ENCODE measurements around the gene MACROD2.

Gene MACROD2

DNA sequence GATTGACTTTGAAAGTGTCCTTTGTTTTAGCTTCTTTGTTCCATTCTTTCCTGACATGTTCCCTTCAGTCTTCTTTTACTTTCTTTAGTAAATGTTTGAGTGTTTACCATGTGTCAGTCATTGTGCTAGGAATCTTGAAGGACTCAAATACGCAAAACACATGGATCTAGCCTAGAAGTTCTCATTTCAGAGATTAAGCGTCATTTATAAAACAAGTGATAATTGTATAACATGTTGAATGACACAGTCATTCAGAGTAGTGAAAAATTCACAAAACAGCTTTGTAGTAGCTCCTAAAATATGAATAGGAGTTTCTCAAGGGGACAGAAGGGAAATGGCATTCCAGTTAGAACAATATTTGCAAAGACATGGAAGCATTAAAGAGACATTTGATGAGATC, 66.9 kb downstream of the MACROD2 start:
- TF ChIP-seq CTCF (conservative IDR thresholded peaks at IDR 0.05) (no peak), ZFX (IDR thresholded peaks at IDR 0.05) (no peak)
- H3K27ac ChIP-seq = no peak overlapping the region

GRCh38 chr20:14062786-14063185, 67.5 kb downstream of the MACROD2 start:
- H3K27ac ChIP-seq = no peak overlapping the region
- TF ChIP-seq CTCF (conservative IDR thresholded peaks at IDR 0.05) (no peak), ZFX (IDR thresholded peaks at IDR 0.05) (no peak)

DNA sequence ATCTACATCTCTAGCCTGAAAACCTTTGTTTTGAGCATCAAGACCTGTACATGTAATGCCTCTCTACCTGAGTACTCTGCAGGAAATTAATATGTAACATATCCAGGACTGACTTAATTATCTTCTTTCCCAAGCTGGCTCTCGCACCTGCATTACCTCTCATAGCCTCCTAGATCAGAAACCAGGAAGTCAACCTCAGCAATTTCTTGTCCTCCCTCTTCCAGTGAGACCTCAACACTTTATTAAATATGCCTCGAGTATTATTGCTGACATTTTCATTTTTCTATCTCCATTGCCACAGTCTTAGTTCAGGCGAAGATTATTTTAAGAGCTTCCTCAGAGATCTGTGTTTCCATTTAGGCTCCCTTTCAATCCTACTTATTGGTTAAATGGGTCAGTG, 69.0 kb downstream of the MACROD2 start:
- TF ChIP-seq CTCF (conservative IDR thresholded peaks at IDR 0.05) = no peak
- no peak for TF ChIP-seq ZFX (IDR thresholded peaks at IDR 0.05)
- no peak overlapping the region for H3K27ac ChIP-seq

DNA sequence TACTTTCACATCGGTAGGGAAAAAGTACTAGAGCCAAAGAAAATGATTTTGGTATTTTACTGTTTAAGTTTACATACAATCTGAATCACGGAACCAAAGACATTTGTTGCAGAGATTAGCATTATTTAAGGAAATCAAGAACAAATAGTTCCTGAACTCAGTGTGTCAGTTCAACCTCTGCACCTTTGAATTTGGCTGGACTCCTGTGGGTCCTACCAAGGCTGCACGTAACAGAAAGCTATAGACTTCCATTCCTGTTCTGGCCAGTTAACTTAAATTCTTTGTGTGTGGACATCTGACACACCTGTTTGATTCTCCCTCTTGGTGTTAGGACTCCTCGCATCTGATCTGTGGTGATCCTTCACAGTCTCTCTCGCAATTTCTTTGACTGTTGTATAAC, 69.6 kb downstream of the MACROD2 start:
- no peak overlapping the region for H3K27ac ChIP-seq
- TF ChIP-seq CTCF (conservative IDR thresholded peaks at IDR 0.05) (no peak), ZFX (IDR thresholded peaks at IDR 0.05) (no peak)

- TF ChIP-seq CTCF (conservative IDR thresholded peaks at IDR 0.05) (no peak), ZFX (IDR thresholded peaks at IDR 0.05) (no peak)
- H3K27ac ChIP-seq = no peak overlapping the region
Measured at GRCh38 chr20:14065774-14066173, 70.5 kb downstream of the MACROD2 start.

DNA sequence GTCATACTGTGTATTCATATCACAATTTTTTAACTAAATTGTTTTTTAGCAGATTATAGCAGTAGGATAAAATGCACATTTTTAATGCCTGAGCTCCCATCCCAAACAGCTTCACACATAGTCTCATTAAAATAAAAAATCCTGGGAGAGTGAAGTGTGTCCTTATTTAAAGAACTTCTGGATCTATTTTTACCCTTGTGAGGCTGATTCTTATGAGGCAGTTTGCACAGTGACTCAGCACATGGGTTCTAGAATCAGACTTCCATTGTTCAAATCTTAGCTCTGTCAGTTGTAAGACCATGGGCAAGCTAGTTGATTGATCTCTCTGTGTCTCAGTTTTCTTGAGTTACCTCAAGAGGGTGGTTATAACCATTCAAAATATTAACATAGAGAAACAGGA, 72.3 kb downstream of the MACROD2 start:
- TF ChIP-seq ZFX (IDR thresholded peaks at IDR 0.05) = no peak
- no peak for TF ChIP-seq CTCF (conservative IDR thresholded peaks at IDR 0.05)

DNA sequence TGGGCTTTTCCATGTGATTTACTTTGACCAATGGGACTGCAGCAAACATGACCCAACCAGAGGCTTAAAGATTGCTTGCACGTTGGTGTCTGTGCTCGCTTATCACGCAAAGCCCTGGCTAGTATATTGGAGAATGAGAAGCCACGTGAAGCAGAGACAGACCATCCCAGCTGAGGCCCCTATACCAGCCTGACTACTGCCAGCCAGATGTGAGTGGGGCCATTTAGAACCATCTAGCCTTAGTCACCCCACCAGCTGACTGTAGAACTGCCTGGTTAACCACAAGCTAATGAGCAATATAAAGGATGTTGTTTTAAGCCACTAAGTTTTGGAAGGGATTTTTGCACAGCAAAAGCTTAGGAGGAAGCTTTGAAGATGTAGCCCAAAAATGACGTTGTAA, 74.5 kb downstream of the MACROD2 start:
- TF ChIP-seq CTCF (conservative IDR thresholded peaks at IDR 0.05) (no peak), ZFX (IDR thresholded peaks at IDR 0.05) (no peak)
- no peak overlapping the region for H3K27ac ChIP-seq

More for the DNA sequence above, 72.3 kb downstream of the MACROD2 start:
- H3K27ac ChIP-seq = no peak overlapping the region
